Measurements from ENCODE around the gene ZC3H12D. TPM values are rescaled to one million over a fixed set of nuclear protein-coding genes. Genes with fewer than 3 reads are reported as not detected.

Gene ZC3H12D
- total RNA-seq, 1 donor from 2014 or later: 0.07 TPM

- DNase-seq (ENCODE audit: low read depth, low spot score): no peak
Observed at GRCh38 chr6:149414821-149415220, 70.0 kb downstream of the ZC3H12D start.

GRCh38 chr6:149414009-149414408 is 70.8 kb downstream of the ZC3H12D start:
- no peak for DNase-seq (ENCODE audit: low read depth, low spot score)

GRCh38 chr6:149410557-149410956 is 74.3 kb downstream of the ZC3H12D start:
- DNase-seq (ENCODE audit: low read depth, low spot score): no peak

- DNase-seq (ENCODE audit: low read depth, low spot score): no peak
Observed at GRCh38 chr6:149409617-149410016, 75.2 kb downstream of the ZC3H12D start.

GRCh38 chr6:149405823-149406765 is 78.7 kb downstream of the ZC3H12D start:
- no peak for DNase-seq (ENCODE audit: low read depth, low spot score)

- no peak for DNase-seq (ENCODE audit: low read depth, low spot score)
Observed at GRCh38 chr6:149403534-149403933, 81.3 kb downstream of the ZC3H12D start.

- no peak for DNase-seq (ENCODE audit: low read depth, low spot score)
Observed at GRCh38 chr6:149400050-149400449, 84.8 kb downstream of the ZC3H12D start, which contains the start of gene SUMO4. Gene SUMO4 (plus strand): TSS chr6:149400262. CDS start chr6:149400392, 130 bp downstream.

- no peak for DNase-seq (ENCODE audit: low read depth, low spot score)
Observed at GRCh38 chr6:149397384-149397783, 87.4 kb downstream of the ZC3H12D start.

Other genes with a start within 250 kb of the ZC3H12D start
- 17.7 and 21.4 TPM in 2 replicates for gene TAB2, start 167.3 kb downstream of the ZC3H12D start, total RNA-seq
- gene SUMO4, start 84.8 kb downstream of the ZC3H12D start, total RNA-seq: 0.53 and 1.3 TPM in 2 replicates
- gene PPIL4, start 61.0 kb upstream of the ZC3H12D start, total RNA-seq: 25.4 and 27.9 TPM in 2 replicates
- gene GINM1, start 81.4 kb upstream of the ZC3H12D start, total RNA-seq: 45.7 and 52.4 TPM in 2 replicates
- 27.0 and 27.2 TPM in 2 replicates for gene KATNA1, start 163.7 kb upstream of the ZC3H12D start, total RNA-seq
- 6.6 and 8.5 TPM in 2 replicates for gene LATS1, start 233.1 kb upstream of the ZC3H12D start, total RNA-seq